Uterus (tissue), 4 donors: Measurements from ENCODE around the gene DSTN. TPM values are rescaled to one million over a fixed set of nuclear protein-coding genes. Genes with fewer than 3 reads are reported as not detected.

Experiments
- DNase-seq, 2 donors: peaks; one replicate each; pipeline ENCODE4 v3.0.0-alpha.2; 2019 to 2020
- H3K27ac ChIP-seq, 2 donors: fragments of 200-600 bp; sonication (generic); 1 replicate in 1 of 2; 2 replicates in 1 of 2; pipeline ENCODE4 v1.5.1; 2016 to 2018
- H3K27me3 ChIP-seq, 2 donors: fragments of 200-600 bp; sonication (generic); one replicate each; pipeline ENCODE4 v1.5.1; 2018 to 2019; ENCODE audit warnings: control low read depth in 1 of 2
- H3K36me3 ChIP-seq, 2 donors: fragments of 200-600 bp; sonication (generic); one replicate each; pipeline ENCODE4 v1.5.1; 2019; ENCODE audit warnings: control low read depth in 1 of 2
- H3K4me1 ChIP-seq, 2 donors: fragments of 200-600 bp; sonication (generic); one replicate each; pipeline ENCODE4 v1.5.1; 2018 to 2019; ENCODE audit warnings: control low read depth in 1 of 2
- H3K4me3 ChIP-seq, 2 donors: fragments of 200-600 bp; sonication (generic); 1 replicate in 1 of 2; 2 replicates in 1 of 2; pipeline ENCODE4 v1.5.1; 2018 to 2019; ENCODE audit warnings: mild to moderate bottlenecking in 1 of 2
- H3K9me3 ChIP-seq, 2 donors: fragments of 200-600 bp; sonication (generic); one replicate each; pipeline ENCODE4 v1.5.1; 2019; ENCODE audit warnings: control low read depth in 1 of 2
- POLR2A ChIP-seq, 2 donors: fragments of 450-650 bp; IDR thresholded peaks; one replicate each; pipeline ENCODE4 v1.6.1; 2016; ENCODE audit warnings: antibody characterized with exemption in 2 of 2, mild to moderate bottlenecking in 1 of 2, moderate library complexity in 1 of 2
- intact Hi-C: fragments of 100-400 bp; cut with DNase I; formaldehyde crosslinking; loops from one replicate; pipeline ENCODE4 v1.15.1; 2023; ENCODE audit warnings: low total_unique reads
- total RNA-seq, 4 donors: library from RNA; depleted of rRNA in 3 of 4; stranded (reverse); fragments of >200 nt in 3 of 4; gene quantifications; one replicate each; pipeline versions ENCODE4 v1.1.0 to v1.2.4, GENCODE V29; 2014 to 2023
- TF ChIP-seq, protein P1 (sequence below), 4 experiments: fragments of 200-600 bp in 2 of 4; fragments of 450-650 bp in 2 of 4; sonication (generic) in 2 of 4; IDR thresholded peaks; one replicate each; pipeline ENCODE4 v1.5.1; 2016 to 2019; ENCODE audit warnings: antibody characterized with exemption in 4 of 4, mild to moderate bottlenecking in 2 of 4, moderate library complexity in 1 of 4
- donor health status: DM: yes; HTN: yes; CAD: no.

The DSTN gene
- total RNA-seq, 4 donors from 2014 or later = 294 to 674 (median 623) TPM

DNA sequence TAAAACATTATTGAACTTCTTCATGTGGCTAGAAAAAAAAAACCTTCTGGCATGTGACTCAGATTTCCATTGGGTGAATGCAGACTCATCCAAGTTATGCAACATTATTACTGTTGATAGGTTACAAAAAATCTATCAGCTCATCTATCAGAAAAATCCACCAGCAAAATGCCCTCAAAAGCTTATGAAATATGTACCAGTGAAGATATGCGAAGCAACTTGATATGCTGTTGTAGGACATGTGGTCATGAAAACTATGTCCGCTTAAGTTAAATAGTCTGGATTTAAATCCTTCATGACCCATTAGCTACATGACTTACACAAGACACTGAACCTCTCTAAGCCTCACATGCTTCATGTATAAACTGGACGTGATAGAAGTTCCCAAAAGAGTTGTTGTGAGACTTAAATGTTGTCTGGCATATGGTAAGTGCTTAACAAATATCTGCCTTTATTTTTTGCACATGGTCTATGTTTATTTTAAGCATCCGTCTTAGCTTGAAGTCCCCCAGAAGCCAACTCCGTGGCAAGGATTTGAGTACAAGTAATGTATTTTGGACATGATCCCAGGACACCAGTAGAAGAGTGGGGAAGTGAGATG lies 26.2 kb upstream of the DSTN start:
- Histone ChIP-seq H3K4me1 (peaks cover 0 to 3% of the 10 kb centered on the region in 2 donors), H3K27ac (peak overlapping the region; percentile 67 to 83), H3K27me3 (no peaks in the 10 kb centered on the region), H3K4me3 (no peak overlapping the region), H3K9me3 (no peaks in the 10 kb centered on the region), H3K36me3 (no peaks in the 10 kb centered on the region)
- no peak for DNase-seq
- intact Hi-C loops = no loop called here
- TF ChIP-seq POLR2A (IDR thresholded peaks at IDR 0.05) = no peak
- TF ChIP-seq, protein P1, sequence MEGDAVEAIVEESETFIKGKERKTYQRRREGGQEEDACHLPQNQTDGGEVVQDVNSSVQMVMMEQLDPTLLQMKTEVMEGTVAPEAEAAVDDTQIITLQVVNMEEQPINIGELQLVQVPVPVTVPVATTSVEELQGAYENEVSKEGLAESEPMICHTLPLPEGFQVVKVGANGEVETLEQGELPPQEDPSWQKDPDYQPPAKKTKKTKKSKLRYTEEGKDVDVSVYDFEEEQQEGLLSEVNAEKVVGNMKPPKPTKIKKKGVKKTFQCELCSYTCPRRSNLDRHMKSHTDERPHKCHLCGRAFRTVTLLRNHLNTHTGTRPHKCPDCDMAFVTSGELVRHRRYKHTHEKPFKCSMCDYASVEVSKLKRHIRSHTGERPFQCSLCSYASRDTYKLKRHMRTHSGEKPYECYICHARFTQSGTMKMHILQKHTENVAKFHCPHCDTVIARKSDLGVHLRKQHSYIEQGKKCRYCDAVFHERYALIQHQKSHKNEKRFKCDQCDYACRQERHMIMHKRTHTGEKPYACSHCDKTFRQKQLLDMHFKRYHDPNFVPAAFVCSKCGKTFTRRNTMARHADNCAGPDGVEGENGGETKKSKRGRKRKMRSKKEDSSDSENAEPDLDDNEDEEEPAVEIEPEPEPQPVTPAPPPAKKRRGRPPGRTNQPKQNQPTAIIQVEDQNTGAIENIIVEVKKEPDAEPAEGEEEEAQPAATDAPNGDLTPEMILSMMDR (IDR thresholded peaks at IDR 0.05) = no peak

- Histone ChIP-seq H3K27me3 (no peaks in the 10 kb centered on the region), H3K4me3 (no peak overlapping the region), H3K36me3 (no peaks in the 10 kb centered on the region), H3K4me1 (peaks cover 0 to 3% of the 10 kb centered on the region in 2 donors), H3K27ac (peak overlapping the region; percentile 67 to 83), H3K9me3 (no peaks in the 10 kb centered on the region)
- no peak for DNase-seq
- intact Hi-C loops = no loop called here
- TF ChIP-seq POLR2A (IDR thresholded peaks at IDR 0.05) = no peak
- TF ChIP-seq, protein P1 (IDR thresholded peaks at IDR 0.05) = no peak
Measured at GRCh38 chr20:17545127-17545526, 24.7 kb upstream of the DSTN start.

DNA sequence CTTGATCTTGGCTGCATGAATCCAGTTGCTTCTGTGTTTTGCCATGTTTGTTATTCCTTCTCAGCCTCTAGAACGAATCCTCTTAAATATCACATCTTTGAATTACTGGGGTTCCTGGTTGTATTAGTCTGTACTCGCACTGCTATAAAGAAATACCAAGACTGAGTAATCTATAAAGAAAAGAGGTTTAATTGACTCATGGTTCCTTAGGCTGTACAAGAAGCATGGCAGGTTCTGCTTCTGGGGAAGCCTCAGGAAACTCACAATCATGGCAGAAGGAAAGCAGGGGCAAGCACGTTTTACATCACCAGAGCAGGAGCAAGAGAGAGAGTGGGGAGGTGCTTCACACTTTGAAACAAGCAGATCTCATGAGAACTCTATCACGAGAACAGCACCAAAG lies 20.7 kb upstream of the DSTN start:
- Histone ChIP-seq H3K9me3 (no peaks in the 10 kb centered on the region), H3K27ac (no peak overlapping the region), H3K4me3 (no peak overlapping the region), H3K4me1 (no peaks in the 10 kb centered on the region), H3K36me3 (no peaks in the 10 kb centered on the region), H3K27me3 (no peaks in the 10 kb centered on the region)
- TF ChIP-seq, protein P1 (IDR thresholded peaks at IDR 0.05) = no peak
- TF ChIP-seq POLR2A (IDR thresholded peaks at IDR 0.05) = no peak
- intact Hi-C loops = no loop called here
- no peak for DNase-seq

- Histone ChIP-seq H3K27ac (peak overlapping the region; percentile 92 to 98), H3K27me3 (no peaks in the 10 kb centered on the region), H3K4me3 (no peak overlapping the region), H3K4me1 (peaks cover 19 to 25% of the 10 kb centered on the region in 2 donors), H3K9me3 (no peaks in the 10 kb centered on the region), H3K36me3 (no peaks in the 10 kb centered on the region)
- no peak for DNase-seq
- intact Hi-C loops = no loop called here
- TF ChIP-seq, protein P1 (IDR thresholded peaks at IDR 0.05) = no peak
- no peak for TF ChIP-seq POLR2A (IDR thresholded peaks at IDR 0.05)
Measured at GRCh38 chr20:17555106-17555505, 14.8 kb upstream of the DSTN start.

DNA sequence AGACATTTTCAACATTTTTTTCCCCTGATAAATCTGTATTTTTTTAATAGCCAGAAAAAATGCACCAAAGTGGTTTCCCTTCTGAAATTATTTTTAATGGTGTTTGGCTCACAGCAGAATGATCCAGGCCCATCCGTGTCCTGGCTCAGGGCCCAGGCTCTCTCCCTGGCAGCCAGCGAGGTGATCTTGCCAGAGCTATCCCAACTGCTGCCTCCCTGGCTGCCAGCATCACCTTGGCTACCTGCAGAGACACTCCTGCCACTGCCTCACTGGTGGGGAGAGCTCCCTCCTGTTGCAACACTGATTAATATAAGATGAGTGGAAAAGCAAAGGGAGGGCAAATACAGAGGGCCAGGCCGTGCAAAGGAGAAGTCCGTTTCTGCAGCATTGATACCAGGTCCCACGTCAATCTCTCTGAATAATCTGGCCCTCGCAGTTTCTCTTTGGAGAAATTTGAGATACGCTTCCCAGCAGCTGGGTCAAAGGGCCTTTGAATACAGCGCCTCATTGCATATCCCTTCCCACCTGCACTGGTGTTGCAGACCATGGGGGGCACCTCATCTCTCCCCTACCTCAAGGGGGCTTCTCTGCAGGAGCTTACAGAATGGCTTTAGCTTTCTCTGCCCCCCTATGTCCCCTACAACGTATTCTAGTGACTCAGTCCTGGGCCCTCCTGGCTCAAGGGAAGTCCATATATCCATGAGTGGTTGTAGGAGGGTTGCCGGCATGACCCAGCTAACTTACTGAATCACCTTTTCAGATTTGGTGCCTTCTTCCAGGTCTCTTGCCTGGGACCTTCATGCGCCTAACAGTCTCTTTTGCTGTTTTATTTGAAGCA lies 12.8 kb upstream of the DSTN start:
- Histone ChIP-seq H3K27ac (peak overlapping the region; percentile 92 to 98), H3K4me1 (peaks cover 19 to 29% of the 10 kb centered on the region in 2 donors), H3K4me3 (no peak overlapping the region), H3K27me3 (no peaks in the 10 kb centered on the region), H3K9me3 (no peaks in the 10 kb centered on the region), H3K36me3 (no peaks in the 10 kb centered on the region)
- intact Hi-C loops = no loop called here
- TF ChIP-seq, protein P1 (IDR thresholded peaks at IDR 0.05) = no peak
- no peak for TF ChIP-seq POLR2A (IDR thresholded peaks at IDR 0.05)
- DNase-seq = peak; percentile 84 to 85
